HL-60/S4 (cell line): ENCODE data around the gene NAT8L.

Source experiments
- in situ Hi-C: fragments of 300-500 bp; cut with MboI; formaldehyde crosslinking; loops from 2 replicates; pipeline ENCODE4 v1.14.3; 2022; ENCODE audit warnings: low sequenced_read_pairs

NAT8L gene

DNA sequence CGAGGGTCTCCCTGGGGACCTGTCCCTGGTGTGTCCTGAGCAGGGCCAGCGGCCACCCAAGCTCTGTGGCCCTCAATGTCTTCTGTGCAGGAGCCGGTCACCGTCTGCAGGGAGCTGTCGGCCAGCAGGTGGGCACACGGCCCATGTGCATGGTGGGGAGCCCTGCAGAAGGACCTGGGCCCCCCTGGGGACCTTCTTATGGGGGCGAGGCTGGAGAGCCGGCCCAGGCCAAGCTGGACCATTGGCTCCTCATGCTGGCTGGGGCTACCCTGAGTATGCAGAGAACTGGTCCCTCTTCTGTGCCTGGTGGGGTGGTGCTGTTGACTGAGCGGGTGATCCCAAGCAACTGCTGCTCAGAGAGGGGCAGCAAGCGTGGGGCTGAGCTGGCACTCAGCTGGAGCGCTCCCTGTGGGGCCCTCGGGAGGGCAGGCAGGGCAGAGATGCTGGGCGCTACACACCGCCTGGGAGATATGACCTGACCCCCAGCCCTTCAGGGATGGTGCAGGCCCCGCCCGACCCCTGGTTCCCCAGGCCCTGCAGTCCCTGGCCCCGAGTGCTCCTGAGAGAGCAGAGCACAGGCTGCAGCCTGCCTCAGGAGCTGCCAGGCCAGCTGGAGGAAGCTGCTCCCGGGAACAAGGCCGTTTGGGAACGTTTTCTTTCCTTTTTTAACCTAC lies 14.8 kb downstream of the NAT8L start:
- in situ Hi-C loops = no loop called here

DNA sequence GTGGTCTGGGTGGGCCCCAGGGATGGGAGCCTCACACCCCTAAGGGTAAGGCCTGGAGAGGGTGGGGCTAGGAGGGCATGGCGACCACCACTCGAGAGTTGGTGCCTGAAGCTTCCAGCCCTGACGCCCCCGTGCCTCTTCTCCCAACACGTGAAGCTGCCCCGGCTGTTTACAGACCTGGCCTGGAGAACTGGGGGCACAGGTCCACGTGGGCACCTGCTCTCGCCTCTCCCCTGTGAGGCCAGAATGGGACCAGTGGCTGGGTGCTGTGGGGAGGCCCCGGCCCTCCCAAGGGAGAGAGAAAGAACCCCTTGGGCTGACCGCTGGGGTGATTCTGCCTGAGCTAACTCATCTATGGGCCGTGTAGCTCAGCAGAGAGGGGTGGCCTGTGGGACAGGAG lies 15.5 kb downstream of the NAT8L start:
- in situ Hi-C loops = no loop called here

GRCh38 chr4:2075171-2075986 lies 16.3 kb downstream of the NAT8L start:
- in situ Hi-C loops = no loop called here

- in situ Hi-C loops = no loop called here
Observed at GRCh38 chr4:2075987-2076907, 17.1 kb downstream of the NAT8L start.

- in situ Hi-C loops = no loop called here
Observed at GRCh38 chr4:2076908-2077536, 17.9 kb downstream of the NAT8L start.

GRCh38 chr4:2077537-2078460 lies 18.7 kb downstream of the NAT8L start:
- in situ Hi-C loops = no loop called here

- in situ Hi-C loops = no loop called here
Observed at GRCh38 chr4:2078584-2078983, 19.5 kb downstream of the NAT8L start.

- in situ Hi-C loops = no loop called here
Observed at GRCh38 chr4:2079006-2079405, 19.9 kb downstream of the NAT8L start.

GRCh38 chr4:2079926-2080325 lies 20.8 kb downstream of the NAT8L start:
- in situ Hi-C loops = no loop called here

DNA sequence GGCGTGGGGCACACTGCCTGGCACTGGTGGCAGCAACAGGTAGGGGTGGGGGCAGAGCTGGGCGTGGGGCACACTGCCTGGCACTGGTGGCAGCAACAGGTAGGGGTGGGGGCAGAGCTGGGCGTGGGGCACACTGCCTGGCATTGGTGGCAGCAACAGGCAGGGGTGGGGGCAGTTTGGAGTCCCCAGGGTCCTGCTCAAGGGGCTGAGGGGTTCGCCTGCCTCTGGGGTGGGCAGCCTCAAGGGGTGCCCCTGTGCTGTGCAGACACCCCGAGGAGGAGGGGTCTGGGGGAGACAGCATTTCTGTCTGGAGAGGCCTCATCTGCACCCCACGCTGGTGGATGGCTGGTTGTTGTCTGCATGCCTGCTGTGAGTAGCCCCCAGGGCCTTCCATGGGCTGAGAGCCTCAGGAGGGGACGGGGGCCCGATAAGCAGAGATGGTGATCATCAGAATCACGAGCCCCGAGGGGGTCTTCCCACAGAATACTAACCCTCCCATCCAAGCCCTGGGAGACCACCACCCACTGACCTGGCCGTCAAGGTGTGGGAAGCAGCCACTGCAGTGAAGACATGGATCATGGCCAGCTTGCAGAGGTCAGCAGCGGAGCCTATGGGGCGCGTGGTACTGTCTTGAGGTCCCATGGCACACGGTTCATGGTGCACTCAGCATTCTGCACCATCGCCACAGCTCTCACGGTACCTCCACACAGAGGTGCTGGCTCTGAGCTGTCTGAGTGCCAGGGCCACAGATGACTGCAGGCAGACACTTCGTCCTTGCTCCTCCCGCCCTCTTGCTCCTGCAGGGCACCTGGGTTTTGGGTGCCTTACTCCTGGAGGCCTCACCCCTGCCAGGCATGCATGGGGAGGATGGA lies 21.5 kb downstream of the NAT8L start:
- in situ Hi-C loops = no loop called here

DNA sequence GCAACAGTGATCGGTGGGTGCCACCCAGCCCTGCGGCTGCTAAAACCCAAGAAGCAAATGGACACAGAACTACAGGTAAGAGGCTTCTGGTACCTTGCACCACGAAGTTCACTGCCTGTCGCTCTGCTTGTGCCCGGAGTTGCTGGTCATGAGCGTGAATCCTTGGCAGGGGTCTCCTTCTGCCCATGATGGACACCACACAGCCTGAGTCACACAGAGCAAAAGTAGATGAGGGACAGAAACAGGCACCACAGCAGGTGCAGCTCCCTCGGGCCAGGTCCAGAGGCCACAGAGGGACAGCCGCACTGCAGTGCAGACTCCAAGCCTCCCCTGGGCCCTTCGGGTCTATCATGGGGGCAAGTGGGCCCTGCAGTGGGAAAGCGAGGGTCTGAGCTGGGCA lies 22.4 kb downstream of the NAT8L start:
- in situ Hi-C loops = no loop called here

DNA sequence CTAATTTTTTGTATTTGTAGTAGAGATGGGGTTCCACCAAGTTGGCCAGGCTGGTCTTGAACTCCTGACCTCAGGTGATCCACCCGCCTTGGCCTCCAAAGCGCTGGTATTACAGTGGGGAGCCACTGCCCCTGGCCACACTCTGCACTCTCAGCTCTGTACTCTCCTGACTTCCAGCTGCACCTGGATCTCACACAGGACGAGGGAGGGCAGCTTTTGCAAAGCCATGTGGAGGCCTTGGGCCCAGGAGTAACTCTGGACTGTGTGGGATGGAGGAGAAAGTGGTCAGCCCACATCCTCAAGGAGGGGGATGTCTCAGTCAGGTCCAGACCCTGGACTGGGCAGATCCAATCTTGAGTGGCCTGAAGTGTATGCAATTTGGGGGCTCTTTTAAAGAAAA lies 23.0 kb downstream of the NAT8L start:
- in situ Hi-C loops = no loop called here

GRCh38 chr4:2082627-2083026 lies 23.5 kb downstream of the NAT8L start:
- in situ Hi-C loops = no loop called here

DNA sequence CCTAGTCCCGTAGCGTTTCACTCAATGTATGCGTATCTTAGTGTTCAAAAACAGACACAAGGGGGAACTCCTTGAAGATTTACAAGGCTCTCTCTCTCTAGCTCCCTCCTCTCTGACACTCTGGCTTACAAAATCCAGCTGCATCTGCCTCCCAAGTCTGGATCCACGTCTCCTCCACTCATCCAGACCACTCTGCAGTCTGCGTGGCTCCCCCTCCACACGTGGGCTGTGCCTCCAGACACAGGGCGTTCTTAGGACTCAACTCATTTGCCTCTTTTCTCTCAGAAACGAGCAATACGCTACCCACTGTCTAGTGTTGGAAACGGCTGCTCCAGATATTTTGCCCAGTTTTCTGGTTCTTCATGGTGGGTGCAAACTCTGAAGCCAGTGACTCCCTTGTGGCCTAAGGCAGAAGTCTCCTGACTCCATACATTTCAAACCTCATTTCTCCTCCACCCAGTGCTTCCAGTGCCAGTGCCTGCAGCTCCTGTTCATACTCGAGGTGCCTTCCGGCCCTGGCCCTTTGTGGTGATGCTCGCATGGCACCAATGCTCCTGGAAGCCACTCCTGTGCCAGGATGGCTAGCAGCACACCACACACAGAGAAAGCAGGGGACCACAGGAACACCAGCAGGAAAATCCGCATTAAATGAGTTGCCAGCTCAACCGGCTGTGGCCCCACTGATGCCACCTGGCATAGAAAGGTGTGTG lies 24.1 kb downstream of the NAT8L start:
- in situ Hi-C loops = no loop called here

GRCh38 chr4:2083826-2084160 lies 24.7 kb downstream of the NAT8L start:
- in situ Hi-C loops = no loop called here

GRCh38 chr4:2084316-2084715 lies 25.2 kb downstream of the NAT8L start:
- in situ Hi-C loops = no loop called here

DNA sequence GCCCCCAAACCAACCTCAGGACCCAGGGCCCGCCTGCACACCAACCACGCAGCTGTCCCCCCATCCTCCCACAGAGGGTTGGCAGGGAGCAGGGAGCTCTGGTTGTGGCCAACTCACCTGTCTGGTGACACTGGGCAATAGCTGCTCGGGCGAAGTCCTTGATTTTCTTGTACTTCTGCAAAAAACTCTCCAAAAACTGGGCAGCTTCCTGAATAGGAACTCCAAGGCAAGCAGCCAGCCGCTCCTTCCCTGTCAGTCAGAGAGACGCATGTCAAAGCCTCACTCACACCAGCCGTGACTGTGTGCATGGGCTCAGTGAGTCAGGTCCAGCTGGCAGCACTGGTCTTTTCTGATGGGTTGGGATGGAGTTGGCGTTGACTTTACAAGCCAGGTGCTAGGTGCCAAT lies 26.4 kb downstream of the NAT8L start:
- in situ Hi-C loops = no loop called here

DNA sequence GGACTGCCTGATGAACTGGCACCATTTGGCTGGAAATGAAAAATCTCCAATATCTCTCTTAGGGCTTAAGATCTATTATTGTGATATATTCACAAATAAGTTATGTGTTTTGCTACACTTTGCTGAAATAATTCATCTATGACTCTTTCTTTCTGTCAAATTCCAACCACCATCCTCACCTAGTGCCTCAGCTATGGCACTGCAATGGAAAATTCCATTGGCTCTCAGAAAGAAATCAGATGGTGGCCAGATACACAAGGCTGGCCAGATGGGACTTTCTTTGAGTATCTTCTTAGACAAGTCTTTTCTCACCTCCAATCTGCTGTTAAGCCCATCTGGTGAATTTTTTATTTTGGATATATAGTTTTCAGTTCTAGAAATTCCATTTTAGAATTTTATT lies 28.0 kb downstream of the NAT8L start:
- in situ Hi-C loops = no loop called here
